Muscle of arm (tissue), 12 donors: ENCODE results near the gene MCOLN1. TPM values are rescaled to one million over a fixed set of nuclear protein-coding genes. Genes with fewer than 3 reads are reported as not detected.

ENCODE experiments used
- DNase-seq: peaks from one replicate; pipeline ENCODE4 v3.0.0-alpha.2; 2013
- polyA plus RNA-seq, 12 donors: library from polyadenylated mRNA; unstranded; fragments of 120-200 nt; gene quantifications; one replicate each; pipeline ENCODE4 v1.2.1, GENCODE V29; 2013; ENCODE audit not compliant: insufficient read length in 12 of 12

The MCOLN1 gene
- polyA plus RNA-seq, 12 donors, result 9.7 to 16.7 (median 10.8) TPM; not detected in 1

GRCh38 chr19:7540761-7541474 lies 18.5 kb downstream of the MCOLN1 start:
- no peak for DNase-seq

DNA sequence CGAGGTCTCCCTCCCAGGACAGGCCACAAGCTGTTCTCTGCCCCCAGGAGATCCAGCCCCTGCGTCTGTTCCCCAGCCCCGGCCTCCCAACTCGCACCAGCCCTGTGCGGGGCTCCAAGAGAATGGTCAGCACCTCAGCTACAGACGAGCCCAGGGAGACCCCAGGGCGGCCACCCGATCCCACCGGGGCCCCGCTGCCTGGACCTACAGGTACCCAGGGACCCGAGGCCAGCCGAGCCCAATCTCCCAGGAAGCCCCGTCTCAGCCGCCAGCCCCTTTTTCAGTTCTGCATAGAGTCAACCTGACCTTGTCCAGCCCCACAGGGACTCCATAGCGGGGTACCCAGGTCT lies 19.0 kb downstream of the MCOLN1 start:
- DNase-seq, result no peak

- DNase-seq, result no peak
Observed at GRCh38 chr19:7541828-7542443, 19.5 kb downstream of the MCOLN1 start.

GRCh38 chr19:7542556-7543348 lies 20.3 kb downstream of the MCOLN1 start:
- no peak for DNase-seq

DNA sequence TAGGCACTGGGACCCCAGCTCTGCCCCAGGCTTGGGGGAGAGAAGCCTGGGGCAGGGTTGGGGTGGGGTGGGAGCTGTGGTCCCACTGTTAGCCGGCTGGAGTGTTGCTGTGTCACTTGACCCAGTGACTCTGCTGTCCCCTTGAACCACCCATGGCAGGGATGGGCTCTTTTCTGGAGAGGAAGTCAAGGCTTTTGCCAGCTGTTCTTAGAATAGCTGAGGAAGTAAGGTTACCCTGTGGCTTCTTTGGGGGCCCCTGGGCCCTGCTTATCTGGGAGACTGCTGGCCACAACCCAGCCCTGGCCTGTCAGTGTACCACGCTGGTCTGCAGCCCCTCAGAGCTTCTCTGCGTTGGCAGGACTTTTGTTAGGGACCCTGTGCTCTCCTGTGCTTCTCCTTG lies 22.2 kb downstream of the MCOLN1 start:
- DNase-seq, result no peak

GRCh38 chr19:7545300-7545699 lies 22.9 kb downstream of the MCOLN1 start:
- no peak for DNase-seq

GRCh38 chr19:7545904-7546303 lies 23.5 kb downstream of the MCOLN1 start:
- no peak for DNase-seq

- no peak for DNase-seq
Observed at GRCh38 chr19:7547159-7547558, 24.7 kb downstream of the MCOLN1 start.

GRCh38 chr19:7549429-7550148 lies 27.2 kb downstream of the MCOLN1 start:
- no peak for DNase-seq

DNA sequence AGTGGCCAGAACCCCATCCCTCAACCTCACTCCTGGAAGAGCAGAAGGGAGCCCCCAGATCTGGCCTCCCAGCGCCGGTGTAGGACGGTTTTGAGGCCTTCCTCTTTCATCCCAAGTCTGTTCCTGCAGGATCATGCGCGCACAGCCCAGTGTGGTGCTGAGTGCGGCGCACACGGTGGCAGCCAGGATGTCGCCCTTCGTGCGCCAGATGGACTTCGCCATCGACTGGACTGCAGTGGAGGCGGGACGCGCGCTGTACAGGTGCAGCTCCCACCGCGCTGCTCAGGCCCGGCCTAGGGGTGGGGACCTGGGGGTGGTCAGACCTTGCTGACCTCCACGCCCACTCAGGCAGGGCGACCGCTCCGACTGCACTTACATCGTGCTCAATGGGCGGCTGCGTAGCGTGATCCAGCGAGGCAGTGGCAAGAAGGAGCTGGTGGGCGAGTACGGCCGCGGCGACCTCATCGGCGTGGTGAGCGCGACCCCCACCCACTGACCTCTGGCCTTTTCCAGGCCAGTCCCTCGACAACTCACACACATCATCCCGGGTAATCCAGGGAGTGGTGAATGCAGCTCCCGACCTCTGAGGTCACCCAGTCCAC lies 27.8 kb downstream of the MCOLN1 start:
- no peak for DNase-seq

GRCh38 chr19:7550987-7551761 lies 28.8 kb downstream of the MCOLN1 start:
- peak; percentile 76 for DNase-seq

DNA sequence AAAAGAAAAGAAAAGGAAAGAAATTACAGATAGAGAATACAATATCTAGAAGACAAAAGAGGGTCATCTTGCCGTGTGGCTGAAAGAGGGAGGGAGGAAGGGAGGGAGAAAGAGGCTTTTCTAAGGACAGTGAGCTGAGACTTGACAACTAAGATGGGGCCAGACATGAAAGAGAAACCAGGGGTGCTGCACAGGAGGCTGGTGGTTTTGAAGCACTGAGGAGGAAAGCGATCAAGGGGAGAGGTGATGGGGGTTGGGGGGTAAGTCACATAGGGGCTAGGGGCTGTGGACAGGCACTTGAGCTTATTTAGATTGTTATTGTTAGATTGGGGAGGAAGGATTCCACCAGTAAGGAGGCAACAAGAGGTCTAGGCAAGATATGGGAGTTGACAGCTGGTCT lies 30.4 kb downstream of the MCOLN1 start:
- DNase-seq, result no peak

DNA sequence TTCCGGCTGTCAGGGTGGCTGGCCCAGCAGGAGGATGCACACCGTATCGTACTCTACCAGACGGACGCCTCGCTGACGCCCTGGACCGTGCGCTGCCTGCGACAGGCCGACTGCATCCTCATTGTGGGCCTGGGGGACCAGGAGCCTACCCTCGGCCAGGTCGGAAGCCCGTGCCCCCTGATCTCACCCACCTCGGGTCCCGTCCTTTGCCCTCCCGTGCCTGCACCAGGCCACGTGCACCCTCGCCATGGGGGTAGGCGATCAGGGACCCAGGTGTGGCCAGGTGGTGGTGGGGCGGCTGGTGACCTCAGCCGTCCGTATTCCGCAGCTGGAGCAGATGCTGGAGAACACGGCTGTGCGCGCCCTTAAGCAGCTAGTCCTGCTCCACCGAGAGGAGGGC lies 32.1 kb downstream of the MCOLN1 start:
- DNase-seq, result no peak

GRCh38 chr19:7554990-7555864 lies 32.8 kb downstream of the MCOLN1 start:
- DNase-seq, result no peak

- no peak for DNase-seq
Observed at GRCh38 chr19:7556696-7557315, 34.4 kb downstream of the MCOLN1 start.

DNA sequence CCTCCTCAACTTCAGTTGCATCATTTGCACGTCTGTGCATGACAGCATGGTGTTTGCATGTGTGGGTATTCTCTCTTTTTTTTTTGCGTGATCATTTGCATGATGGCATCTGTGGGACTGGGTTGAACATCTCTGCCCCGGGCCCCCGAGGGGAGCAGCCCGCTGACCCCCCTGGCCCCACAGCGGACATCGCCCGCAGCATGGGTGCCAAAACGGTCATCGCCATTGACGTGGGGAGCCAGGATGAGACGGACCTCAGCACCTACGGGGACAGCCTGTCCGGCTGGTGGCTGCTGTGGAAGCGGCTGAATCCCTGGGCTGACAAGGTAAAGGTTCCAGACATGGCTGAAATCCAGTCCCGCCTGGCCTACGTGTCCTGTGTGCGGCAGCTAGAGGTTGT lies 36.2 kb downstream of the MCOLN1 start:
- no peak for DNase-seq

GRCh38 chr19:7559102-7559501 lies 36.7 kb downstream of the MCOLN1 start:
- DNase-seq, result no peak

GRCh38 chr19:7560255-7560654 lies 37.8 kb downstream of the MCOLN1 start:
- DNase-seq, result no peak

DNA sequence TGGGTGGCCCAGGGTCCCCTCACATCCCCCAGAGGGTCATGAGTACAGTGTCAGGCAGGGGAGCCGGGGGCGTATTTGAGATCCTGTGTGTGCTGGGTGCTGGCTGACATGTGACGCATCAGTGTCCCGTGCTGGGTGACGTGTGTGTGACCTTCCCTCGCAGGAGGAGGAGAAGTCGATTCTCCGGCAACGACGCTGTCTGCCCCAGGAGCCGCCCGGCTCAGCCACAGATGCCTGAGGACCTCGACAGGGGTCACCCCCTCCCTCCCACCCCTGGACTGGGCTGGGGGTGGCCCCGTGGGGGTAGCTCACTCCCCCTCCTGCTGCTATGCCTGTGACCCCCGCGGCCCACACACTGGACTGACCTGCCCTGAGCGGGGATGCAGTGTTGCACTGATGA lies 38.9 kb downstream of the MCOLN1 start:
- no peak for DNase-seq
